Gastrocnemius medialis (tissue), 4 donors: Measurements from ENCODE around the gene FUOM. TPM values are rescaled to one million over a fixed set of nuclear protein-coding genes. Genes with fewer than 3 reads are reported as not detected.
A peak's percentile ranks its signal among the peaks of the same experiment; 100 is the strongest.

Experiments
- ATAC-seq, 2 donors: fragments of 150-250 bp; one replicate each; pipeline ENCODE4 v1.9.1; 2016
- DNase-seq, 2 donors: peaks; one replicate each; pipeline ENCODE4 v3.0.0-alpha.2; 2019
- H3K27ac ChIP-seq, 4 donors: fragments of 200-600 bp; sonication (generic); 1 replicate in 1 of 4; 2 replicates in 3 of 4; pipeline ENCODE4 v1.5.1; 2016 to 2018; ENCODE audit warnings: mild to moderate bottlenecking in 2 of 4, moderate library complexity in 1 of 4
- H3K27me3 ChIP-seq, 3 donors: fragments of 200-600 bp; sonication (generic) in 2 of 3; 1 replicate in 1 of 3; 2 replicates in 2 of 3; pipeline versions ENCODE4 v1.5.1 to v1.6.0; 2016 to 2019; ENCODE audit warnings: mild to moderate bottlenecking in 1 of 3, moderate library complexity in 1 of 3
- H3K36me3 ChIP-seq, 2 donors: fragments of 200-600 bp; sonication (generic) in 1 of 2; one replicate each; pipeline ENCODE4 v1.5.1; 2017 to 2018
- H3K4me1 ChIP-seq, 2 donors: fragments of 200-600 bp; sonication (generic) in 1 of 2; one replicate each; pipeline ENCODE4 v1.5.1; 2016 to 2017; ENCODE audit warnings: mild to moderate bottlenecking in 2 of 2
- H3K4me3 ChIP-seq, 4 donors: fragments of 200-600 bp; sonication (generic) in 3 of 4; 1 replicate in 1 of 4; 2 replicates in 3 of 4; pipeline ENCODE4 v1.5.1; 2016 to 2019; ENCODE audit warnings: mild to moderate bottlenecking in 2 of 4
- H3K9me3 ChIP-seq, 3 donors: fragments of 200-600 bp; sonication (generic) in 2 of 3; 1 replicate in 1 of 3; 2 replicates in 2 of 3; pipeline ENCODE4 v1.5.1; 2016 to 2019
- POLR2A ChIP-seq, 2 donors: fragments of 450-650 bp; IDR thresholded peaks; one replicate each; pipeline ENCODE4 v1.6.1; 2017; ENCODE audit warnings: antibody characterized with exemption in 2 of 2, mild to moderate bottlenecking in 2 of 2, moderate library complexity in 2 of 2
- in situ Hi-C, 4 donors: fragments of 200-750 bp; cut with MboI; loops; one replicate each; pipeline versions ENCODE4 v1.15.0 to v1.8.0; 2017; ENCODE audit warnings: low sequenced_read_pairs in 4 of 4
- intact Hi-C: fragments of 100-400 bp; cut with DNase I; formaldehyde crosslinking; loops from one replicate; pipeline ENCODE4 v1.15.1; 2023; ENCODE audit warnings: low total_unique reads
- total RNA-seq, 4 donors: library from RNA; depleted of rRNA; stranded (reverse); fragments of >200 nt; gene quantifications; one replicate each; pipeline versions ENCODE4 v1.1.0 to v1.2.3, GENCODE V29; 2016
- TF ChIP-seq, protein P1 (sequence below), 5 experiments: fragments of 450-650 bp in 3 of 5; fragments of 200-600 bp in 2 of 5; sonication (generic) in 2 of 5; IDR thresholded peaks in 4 of 5; conservative IDR thresholded peaks in 1 of 5; 1 replicate in 4 of 5; 2 replicates in 1 of 5; pipeline ENCODE4 v1.5.1; 2016 to 2019; ENCODE audit warnings: antibody characterized with exemption in 5 of 5, mild to moderate bottlenecking in 3 of 5, moderate library complexity in 3 of 5

Gene FUOM, protein sequence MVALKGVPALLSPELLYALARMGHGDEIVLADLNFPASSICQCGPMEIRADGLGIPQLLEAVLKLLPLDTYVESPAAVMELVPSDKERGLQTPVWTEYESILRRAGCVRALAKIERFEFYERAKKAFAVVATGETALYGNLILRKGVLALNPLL
- total RNA-seq: 1 to 10 TPM; 3.2 to 8.9 (median 5.6) TPM

DNA sequence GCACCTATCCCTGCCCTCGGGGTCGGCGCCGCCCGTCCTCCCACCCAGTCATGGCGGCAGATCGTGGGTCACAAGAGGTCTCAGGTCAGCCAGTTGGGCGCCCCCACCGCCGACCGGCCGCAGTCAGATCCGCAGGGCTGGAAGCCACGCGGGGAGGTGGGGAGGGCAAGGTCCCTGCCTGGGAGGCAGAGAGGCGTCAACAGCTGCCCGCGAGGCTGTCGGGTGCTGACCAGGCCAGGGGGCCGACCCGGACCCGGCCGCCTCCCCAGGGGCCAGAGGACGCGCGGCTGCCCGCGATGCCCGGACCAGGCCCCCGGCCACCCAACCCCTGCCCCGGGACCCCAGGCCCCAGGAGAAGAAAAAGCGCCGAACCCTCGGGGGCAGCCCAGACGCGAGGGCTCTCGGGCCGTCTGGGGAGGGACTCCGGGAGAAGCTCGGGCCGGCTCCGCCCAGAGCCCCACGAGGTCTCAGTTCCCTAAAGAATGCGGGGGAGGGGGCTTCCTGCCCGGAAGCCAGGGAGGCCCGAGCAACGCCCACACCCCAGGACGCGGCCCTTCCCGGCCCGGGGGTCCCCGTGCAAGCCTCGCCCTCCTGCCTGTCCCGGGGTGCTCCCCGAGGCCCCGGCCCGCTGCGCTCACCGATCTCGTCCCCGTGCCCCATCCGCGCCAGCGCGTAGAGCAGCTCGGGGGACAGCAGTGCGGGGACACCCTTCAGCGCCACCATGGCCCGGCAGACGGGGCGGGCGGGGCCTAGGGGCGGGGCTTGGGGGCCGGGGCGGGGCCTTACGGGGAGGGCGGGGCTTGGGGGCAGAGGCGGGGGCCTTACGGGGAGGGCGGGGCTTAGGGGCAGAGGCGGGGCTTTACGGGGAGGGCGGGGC lies at the start of gene FUOM:
Gene FUOM (minus strand): TSS at position 735 of the 877 bp plus-strand sequence. CDS start 12 bp downstream, at position 723.
- ATAC-seq: peak; percentile 51 to 73
- H3K27ac ChIP-seq: peak within 1 kb of the TSS; percentile 34 to 61 (median 51)
- H3K4me3 ChIP-seq: peak within 1 kb of the TSS; percentile 62 to 78 (median 66)
- peak in 1 of 2 donors; percentile 33 for DNase-seq
- H3K27me3 ChIP-seq: peaks cover 4 to 21% (median 13%) of the 10 kb centered on the region in 3 donors
- intact Hi-C loops (loop anchor here (1.0 kb wide), 1 partner anchor 43 kb away; no protein-coding TSS in a partner anchor), in situ Hi-C loops (no loop called here)
- peaks cover 4 to 8% of the 10 kb centered on the region in 2 donors for H3K4me1 ChIP-seq
- H3K36me3 ChIP-seq: peaks cover 0 to 8% of the 10 kb centered on the region in 2 donors
- no peaks in the 10 kb centered on the region for H3K9me3 ChIP-seq
- TF ChIP-seq POLR2A (IDR thresholded peaks at IDR 0.05): no peak
- TF ChIP-seq, protein P1, sequence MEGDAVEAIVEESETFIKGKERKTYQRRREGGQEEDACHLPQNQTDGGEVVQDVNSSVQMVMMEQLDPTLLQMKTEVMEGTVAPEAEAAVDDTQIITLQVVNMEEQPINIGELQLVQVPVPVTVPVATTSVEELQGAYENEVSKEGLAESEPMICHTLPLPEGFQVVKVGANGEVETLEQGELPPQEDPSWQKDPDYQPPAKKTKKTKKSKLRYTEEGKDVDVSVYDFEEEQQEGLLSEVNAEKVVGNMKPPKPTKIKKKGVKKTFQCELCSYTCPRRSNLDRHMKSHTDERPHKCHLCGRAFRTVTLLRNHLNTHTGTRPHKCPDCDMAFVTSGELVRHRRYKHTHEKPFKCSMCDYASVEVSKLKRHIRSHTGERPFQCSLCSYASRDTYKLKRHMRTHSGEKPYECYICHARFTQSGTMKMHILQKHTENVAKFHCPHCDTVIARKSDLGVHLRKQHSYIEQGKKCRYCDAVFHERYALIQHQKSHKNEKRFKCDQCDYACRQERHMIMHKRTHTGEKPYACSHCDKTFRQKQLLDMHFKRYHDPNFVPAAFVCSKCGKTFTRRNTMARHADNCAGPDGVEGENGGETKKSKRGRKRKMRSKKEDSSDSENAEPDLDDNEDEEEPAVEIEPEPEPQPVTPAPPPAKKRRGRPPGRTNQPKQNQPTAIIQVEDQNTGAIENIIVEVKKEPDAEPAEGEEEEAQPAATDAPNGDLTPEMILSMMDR (IDR thresholded peaks at IDR 0.05 in 4 of 5, conservative IDR thresholded peaks at IDR 0.05 in 1 of 5): no peak

DNA sequence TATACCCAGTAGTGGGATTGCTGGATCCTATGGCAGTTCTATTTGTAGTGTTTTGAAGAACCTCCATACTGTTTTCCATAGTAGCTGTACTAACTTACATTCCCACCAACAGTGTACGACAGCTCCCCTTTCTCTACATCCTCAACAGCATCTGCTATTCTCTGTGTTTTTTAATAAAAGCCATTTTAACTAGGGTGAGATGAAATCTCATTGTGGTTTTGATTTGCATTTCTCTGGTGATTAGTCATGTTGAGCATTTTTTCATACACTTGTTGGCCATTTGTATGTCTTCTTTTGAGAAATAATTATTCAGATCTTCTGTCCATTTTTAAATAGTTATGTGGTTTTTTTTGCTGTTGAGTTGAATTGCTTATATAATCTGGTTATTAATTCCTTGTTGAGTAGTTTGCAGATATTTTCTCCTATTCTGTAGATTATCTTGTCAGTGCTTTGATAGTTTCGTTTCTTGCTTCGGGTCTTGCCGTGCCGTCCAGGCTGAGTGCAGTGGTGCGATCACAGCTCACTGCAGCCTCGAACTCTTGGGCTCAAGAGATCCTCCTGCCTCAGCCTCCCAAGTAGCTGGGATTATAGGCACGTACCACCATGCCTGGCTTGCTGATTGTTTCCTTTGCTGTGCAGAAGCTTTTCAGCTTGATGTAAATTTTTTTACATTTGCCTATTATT lies 48.2 kb upstream of the FUOM start:
- TF ChIP-seq, protein P1 (IDR thresholded peaks at IDR 0.05 in 4 of 5, conservative IDR thresholded peaks at IDR 0.05 in 1 of 5): no peak
- TF ChIP-seq POLR2A (IDR thresholded peaks at IDR 0.05): no peak
- intact Hi-C loops (no loop called here), in situ Hi-C loops (no loop called here)
- H3K4me1 ChIP-seq: no peaks in the 10 kb centered on the region
- no peak for DNase-seq
- no peaks in the 10 kb centered on the region for H3K27me3 ChIP-seq
- no peak for ATAC-seq
- H3K27ac ChIP-seq: no peak overlapping the region
- no peak overlapping the region for H3K4me3 ChIP-seq
- peaks cover 0 to 50% of the 10 kb centered on the region in 2 donors for H3K36me3 ChIP-seq
- H3K9me3 ChIP-seq: no peaks in the 10 kb centered on the region

DNA sequence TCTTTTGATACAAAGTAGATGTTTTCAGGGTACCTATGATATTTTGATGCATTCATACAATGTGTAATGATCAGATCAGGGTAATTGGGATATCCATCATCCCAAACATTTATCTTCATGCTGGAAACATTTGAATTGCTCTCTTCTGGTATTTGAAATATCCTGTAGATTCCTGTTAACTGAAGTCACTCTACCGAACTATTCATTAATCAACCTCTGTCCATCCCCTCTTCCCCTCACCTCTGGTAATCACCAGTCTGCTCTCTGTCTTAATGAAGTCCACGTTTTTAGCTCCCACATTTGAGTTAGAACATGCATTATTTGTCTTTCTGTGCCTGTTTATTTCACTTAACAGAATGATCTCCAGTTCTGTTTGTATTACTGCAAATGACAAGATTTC lies 47.5 kb upstream of the FUOM start:
- Histone ChIP-seq H3K4me1 (no peaks in the 10 kb centered on the region), H3K27me3 (no peaks in the 10 kb centered on the region), H3K9me3 (no peaks in the 10 kb centered on the region), H3K36me3 (peaks cover 0 to 50% of the 10 kb centered on the region in 2 donors), H3K27ac (no peak overlapping the region), H3K4me3 (no peak overlapping the region)
- in situ Hi-C loops: no loop called here
- TF ChIP-seq POLR2A (IDR thresholded peaks at IDR 0.05): no peak
- TF ChIP-seq, protein P1 (IDR thresholded peaks at IDR 0.05 in 4 of 5, conservative IDR thresholded peaks at IDR 0.05 in 1 of 5): no peak
- no peak for ATAC-seq
- intact Hi-C loops: no loop called here
- DNase-seq: no peak

DNA sequence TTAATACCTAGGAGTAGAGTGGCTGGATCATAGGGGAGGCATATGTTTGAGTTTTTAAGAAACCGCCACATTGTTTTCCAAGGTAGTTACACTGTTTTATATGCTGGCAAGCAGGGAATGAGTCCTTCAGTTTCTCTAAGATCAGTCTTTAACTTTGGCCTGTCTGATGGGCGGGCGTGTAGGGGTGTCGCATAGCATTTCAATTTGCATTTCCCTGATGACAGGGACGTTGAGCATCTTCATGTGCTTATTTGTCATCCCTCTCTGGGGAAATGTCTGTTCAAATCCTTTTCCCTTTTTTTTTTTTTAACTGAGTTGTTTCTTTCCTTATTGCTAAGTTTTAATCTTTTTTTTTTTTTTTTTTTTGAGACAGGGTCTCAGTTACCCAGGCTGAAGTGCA lies 46.0 kb upstream of the FUOM start:
- no peaks in the 10 kb centered on the region for H3K9me3 ChIP-seq
- no peak for DNase-seq
- H3K27me3 ChIP-seq: no peaks in the 10 kb centered on the region
- H3K4me1 ChIP-seq: no peaks in the 10 kb centered on the region
- H3K27ac ChIP-seq: no peak overlapping the region
- ATAC-seq: no peak
- H3K36me3 ChIP-seq: peaks cover 0 to 56% of the 10 kb centered on the region in 2 donors
- TF ChIP-seq, protein P1 (IDR thresholded peaks at IDR 0.05 in 4 of 5, conservative IDR thresholded peaks at IDR 0.05 in 1 of 5): no peak
- no peak for TF ChIP-seq POLR2A (IDR thresholded peaks at IDR 0.05)
- intact Hi-C loops: no loop called here
- in situ Hi-C loops: no loop called here
- H3K4me3 ChIP-seq: no peak overlapping the region
